Measurements from ENCODE around the gene RABEP2.
"Not testable (repeated sequence)": the region's sequence is repeated elsewhere in the genome, so short reads cannot be mapped to it uniquely, and the experiment has no call there.

Gene RABEP2

GRCh38 chr16:28924762-28925385 lies at the start of gene RABEP2:
Gene RABEP2 (minus strand): TSS chr16:28925238. CDS start chr16:28925163, 75 bp downstream.
- peak; percentile 99 for DNase-seq

GRCh38 chr16:28974437-28975157 lies 49.6 kb upstream of the RABEP2 start, which contains the start of gene SPNS1:
Gene SPNS1 (plus strand): TSS chr16:28974778. CDS start chr16:28975152, 374 bp downstream.
- DNase-seq: peak; percentile 97

DNA sequence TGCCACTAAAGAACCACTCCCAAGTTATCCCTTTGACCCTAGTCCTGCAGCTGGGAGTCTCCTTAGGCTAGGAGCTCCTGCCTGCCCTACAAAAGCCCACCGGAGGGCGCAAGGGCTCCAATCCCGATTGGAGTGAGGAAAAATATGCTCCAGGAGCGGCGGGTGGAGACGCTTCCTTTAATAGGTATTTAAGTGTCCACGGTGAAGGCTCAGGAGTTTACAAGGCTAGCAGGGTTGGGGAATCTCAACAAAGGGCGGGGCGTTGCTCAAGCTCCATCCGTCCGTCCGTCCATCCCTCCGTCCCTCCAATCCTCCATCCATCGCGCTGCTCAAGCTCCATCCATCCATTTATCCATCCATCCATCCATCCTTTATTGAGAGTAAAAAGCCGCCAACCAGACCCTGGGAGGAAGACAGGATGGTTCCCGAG lies 49.0 kb upstream of the RABEP2 start:
- peak; percentile 46 for DNase-seq

GRCh38 chr16:28969696-28970095 lies 44.7 kb upstream of the RABEP2 start:
- DNase-seq: not testable (repeated sequence)

DNA sequence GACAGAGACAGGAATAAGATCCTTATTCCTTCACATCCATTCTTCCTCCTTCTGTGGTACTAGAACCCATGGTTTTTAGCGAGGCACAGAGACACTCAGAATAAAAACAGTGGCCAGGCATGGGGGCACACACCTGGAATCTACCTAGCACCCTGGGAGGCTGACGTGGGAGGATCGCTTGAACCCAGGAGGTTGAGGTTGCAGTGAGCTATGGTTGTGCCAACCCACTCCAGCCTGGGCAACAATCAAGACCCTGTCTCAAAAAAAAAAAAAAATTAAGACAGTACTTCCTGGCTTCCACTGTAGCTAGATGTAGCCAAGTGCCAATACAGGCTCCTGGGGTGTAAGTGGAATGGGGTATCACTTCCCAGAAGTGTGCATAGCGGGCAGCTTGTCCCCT lies 42.1 kb upstream of the RABEP2 start:
- no peak for DNase-seq

- no peak for DNase-seq
Observed at GRCh38 chr16:28964496-28964895, 39.5 kb upstream of the RABEP2 start.

DNA sequence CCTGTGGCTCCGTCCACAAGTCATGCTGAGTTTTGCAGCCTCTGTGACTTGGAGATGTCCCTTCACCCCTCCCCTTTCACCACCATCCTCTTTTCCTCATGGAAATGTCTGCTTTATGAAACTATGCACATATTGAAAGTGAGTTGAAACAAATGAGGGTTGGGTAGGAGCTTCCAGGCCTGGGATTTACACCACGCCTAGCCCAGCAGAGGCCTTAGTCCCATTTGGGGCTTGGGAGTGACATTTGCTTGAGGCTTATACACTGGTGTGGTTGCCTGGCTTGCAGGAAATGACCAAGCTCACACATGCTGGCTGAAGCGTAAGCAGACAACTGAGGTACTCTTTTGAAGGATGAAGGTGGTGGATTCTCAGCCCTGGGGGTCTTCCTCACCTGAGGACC lies 39.0 kb upstream of the RABEP2 start:
- DNase-seq: no peak

GRCh38 chr16:28958836-28959235 lies 33.8 kb upstream of the RABEP2 start:
- no peak for DNase-seq

GRCh38 chr16:28958216-28958615 lies 33.2 kb upstream of the RABEP2 start:
- no peak for DNase-seq

GRCh38 chr16:28951410-28951943 lies 26.4 kb upstream of the RABEP2 start:
- DNase-seq: peak; percentile 54

GRCh38 chr16:28950648-28951409 lies 25.8 kb upstream of the RABEP2 start, which contains the start of gene NFATC2IP:
Gene NFATC2IP (plus strand): TSS chr16:28950937. CDS start chr16:28951012, 75 bp downstream.
- peak; percentile 100 for DNase-seq

GRCh38 chr16:28946681-28947080 lies 21.6 kb upstream of the RABEP2 start:
- DNase-seq: no peak

GRCh38 chr16:28943281-28943680 lies 18.2 kb upstream of the RABEP2 start:
- no peak for DNase-seq

DNA sequence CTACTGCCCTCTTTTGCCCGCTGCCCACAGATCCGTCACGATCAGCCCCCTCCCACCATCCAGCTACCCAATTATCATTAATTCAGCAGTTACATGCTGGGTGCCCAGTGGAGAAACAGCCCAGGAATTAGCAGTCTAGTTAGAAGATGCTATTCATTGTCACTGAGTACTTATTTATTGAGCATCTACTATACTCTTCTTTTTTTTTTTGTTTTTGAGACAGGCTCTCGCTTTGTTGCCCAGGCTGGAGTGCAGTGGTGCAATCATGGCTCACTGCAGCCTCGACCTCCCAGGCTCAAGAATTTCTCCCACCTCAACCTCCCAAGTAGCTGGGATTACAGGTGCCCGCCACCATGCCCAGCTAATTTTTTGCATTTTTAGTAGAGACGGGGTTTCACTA lies 14.8 kb upstream of the RABEP2 start:
- not testable (repeated sequence) for DNase-seq

DNA sequence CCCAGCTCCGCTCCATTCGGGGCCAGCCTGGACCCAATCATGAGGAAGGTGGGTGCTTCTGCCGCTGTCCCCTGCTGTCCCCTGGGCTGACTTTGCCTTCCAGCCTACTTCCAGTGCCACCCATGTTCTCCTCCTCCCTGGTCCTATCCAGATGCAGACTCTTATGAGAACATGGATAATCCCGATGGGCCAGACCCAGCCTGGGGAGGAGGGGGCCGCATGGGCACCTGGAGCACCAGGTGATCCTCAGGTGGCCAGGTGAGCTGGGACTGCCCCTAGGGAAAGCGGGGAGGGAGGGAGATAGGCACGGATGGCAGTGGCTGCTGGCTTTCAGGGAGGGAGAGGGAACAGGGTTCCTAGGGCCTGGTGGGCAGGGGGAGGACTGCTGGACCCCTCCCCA lies 13.7 kb upstream of the RABEP2 start:
- DNase-seq: no peak

DNA sequence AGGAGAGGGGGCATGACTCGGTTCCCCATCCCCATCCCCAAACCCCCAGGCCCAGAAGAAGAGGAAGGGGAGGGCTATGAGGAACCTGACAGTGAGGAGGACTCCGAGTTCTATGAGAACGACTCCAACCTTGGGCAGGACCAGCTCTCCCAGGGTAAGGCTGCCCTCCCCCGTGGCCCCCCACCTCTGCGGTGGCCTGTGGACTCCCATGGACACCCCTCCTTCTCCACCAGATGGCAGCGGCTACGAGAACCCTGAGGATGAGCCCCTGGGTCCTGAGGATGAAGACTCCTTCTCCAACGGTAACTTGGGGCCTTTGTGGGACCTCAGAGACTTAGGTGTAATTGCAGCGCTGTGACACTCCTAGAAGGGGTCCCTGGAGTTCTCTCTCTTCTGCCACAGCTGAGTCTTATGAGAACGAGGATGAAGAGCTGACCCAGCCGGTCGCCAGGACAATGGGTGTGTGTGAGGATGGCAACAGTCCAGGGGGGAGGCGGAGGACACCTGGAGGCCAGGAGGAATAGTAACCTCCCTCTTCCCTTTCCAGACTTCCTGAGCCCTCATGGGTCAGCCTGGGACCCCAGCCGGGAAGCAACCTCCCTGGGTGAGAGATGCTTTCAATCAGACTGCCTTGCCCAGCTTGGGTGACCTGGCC lies 12.3 kb upstream of the RABEP2 start:
- DNase-seq: no peak

DNA sequence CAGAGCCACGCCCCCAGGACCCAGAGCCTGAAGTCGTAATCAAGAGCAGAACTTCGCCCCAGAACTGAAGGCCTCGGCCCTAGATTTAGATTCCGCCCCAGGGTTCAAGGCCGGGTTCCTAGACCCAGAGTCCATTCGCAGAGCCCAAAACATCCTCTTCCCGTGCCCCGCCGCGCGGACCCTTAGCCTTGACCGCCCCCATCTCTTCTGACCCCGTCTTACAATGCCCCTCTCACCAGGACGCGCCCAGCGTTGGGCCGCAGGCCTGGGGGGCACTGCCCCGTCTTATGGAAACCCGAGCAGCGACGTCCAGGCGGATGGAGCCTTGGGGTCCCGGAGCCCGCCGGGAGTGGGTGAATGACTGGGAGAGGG lies 11.7 kb upstream of the RABEP2 start:
- DNase-seq: no peak

DNA sequence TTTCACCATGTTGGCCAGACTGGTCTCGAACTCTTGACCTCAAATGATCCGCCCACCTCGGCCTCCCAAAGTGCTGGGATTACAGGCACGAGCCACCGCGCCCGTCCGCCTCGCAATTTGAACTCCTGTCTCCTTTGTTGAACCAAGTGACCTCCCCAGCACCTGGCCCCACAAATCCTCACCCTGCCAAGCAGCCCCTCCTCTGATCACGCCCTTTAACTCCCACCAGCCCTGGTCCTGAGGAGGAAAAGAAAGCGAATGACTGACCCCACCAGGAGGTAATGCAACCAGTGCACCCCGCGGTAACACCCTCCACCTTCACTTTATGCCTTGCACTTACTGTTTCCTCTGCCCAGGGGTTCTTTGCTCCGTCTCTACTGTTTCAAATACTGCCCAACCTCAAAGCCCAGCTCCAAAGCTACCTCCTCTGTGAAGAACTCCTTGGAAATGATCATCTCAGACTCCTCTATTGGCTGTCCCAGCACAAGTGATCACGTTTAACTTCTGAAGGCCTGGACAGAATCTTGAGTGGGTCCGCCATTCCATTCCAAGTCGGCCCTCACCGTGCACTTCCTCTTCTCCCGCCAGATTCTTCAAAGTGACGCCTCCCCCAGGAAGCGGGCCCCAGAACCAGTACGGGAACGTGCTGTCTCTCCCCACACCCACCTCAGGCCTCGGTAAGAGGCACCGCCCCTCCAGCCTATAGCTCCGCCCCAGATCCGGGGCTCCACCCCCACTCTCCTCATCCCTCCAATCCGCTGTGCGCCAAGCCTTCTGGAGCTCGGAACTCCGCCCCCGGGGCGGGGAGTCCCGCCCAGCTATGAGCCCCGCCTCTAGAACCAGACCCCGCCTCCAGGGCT lies 11.1 kb upstream of the RABEP2 start:
- DNase-seq: peak; percentile 95

DNA sequence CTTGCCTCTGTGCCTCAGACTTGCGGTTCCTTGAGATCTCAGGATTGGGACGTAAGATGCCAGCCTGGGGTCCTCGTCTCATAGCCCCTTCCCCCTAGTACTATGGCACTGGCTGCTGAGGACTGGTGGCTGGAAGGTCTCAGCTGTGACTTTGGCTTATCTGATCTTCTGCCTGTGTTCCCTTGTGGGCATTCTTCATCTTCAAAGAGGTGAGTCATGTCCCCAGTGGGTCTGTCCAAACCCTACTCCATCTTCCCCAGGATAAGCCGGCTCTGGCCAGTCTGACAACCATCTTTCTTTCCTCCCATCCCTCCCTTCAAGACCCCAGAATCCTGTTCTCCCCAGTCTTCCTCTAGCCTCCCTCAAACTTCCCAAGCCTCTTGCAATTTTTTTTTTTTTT lies 10.3 kb upstream of the RABEP2 start:
- DNase-seq: no peak

DNA sequence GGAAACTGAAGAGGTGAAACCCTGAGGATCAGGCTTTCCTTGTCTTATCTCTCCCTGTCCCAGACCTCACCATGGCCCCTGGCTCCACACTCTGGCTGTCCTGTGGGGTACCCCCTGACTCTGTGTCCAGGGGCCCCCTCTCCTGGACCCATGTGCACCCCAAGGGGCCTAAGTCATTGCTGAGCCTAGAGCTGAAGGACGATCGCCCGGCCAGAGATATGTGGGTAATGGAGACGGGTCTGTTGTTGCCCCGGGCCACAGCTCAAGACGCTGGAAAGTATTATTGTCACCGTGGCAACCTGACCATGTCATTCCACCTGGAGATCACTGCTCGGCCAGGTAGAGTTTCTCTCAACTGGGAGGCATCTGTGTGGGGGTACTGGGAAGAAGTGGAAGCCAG lies 8.1 kb upstream of the RABEP2 start:
- no peak for DNase-seq

- no peak for DNase-seq
Observed at GRCh38 chr16:28932339-28933141, 7.5 kb upstream of the RABEP2 start.

All from activated CD4-positive, alpha-beta T cell treated with anti-CD3 and anti-CD28 coated beads for 48 hours (primary cell).